Measurements from ENCODE around the gene EPS8L1.
A peak's percentile ranks its signal among the peaks of the same experiment; 100 is the strongest.

Gene EPS8L1

DNA sequence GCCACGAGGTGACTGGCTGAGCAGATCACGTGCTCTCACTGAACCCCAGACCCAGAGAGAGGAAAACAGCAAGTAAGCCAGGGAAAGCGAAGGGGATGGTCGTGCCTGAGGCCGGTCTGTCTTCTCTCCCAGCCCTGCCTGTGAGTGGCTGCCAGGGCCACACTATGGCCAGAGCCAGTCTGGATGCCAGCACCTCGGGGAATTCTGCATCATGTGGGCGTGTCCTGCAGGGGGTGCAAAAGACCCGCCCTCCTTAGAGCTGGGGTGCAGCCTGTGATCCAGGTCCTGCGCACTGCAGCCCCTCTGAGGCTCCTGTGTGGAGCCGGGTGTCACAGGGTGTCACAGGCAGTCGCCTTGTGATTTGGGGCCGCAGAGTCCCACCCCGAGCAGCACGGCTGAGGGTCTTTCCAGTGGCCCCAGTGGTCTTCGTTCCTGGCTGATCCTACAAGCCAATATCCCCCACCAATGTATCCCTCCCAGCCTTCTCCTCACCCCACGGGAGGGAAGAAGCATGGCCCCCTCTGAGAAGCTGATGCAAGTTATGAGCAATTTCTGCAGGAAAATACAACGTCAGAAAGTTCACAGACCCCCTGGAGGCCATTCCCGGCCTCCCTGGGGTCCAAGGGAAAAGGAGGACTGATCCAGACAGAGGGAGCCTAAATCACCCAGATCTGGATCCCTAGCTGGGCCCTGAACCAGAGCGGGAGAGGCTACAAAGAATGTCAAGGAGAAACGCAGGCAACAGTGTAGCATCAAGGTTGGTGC, 34.0 kb downstream of the EPS8L1 start:
- Histone ChIP-seq H3K9me2 (replicated peaks; ENCODE audit: control insufficient read depth, low read length) (no peaks in the 10 kb centered on the region), H3K79me2 (ENCODE audit: control insufficient read depth, low read length) (peaks cover 85% of the 10 kb centered on the region), H3K4me3 (ENCODE audit: low read length) (no peak overlapping the region), H3K9me3 (ENCODE audit: control insufficient read depth, insufficient read depth, low read length) (no peaks in the 10 kb centered on the region), H3K4me1 (ENCODE audit: control insufficient read depth, low read length) (peaks cover 25% of the 10 kb centered on the region), H3K36me3 (ENCODE audit: control insufficient read depth, low read length) (peaks cover 70% of the 10 kb centered on the region), H3K27me3 (ENCODE audit: control insufficient read depth, low read length) (no peaks in the 10 kb centered on the region), H4K20me1 (ENCODE audit: control insufficient read depth, insufficient read depth, low read depth, low read length) (peaks cover 11% of the 10 kb centered on the region), H3F3A (ENCODE audit: control insufficient read depth, insufficient read depth) (peaks cover 5% of the 10 kb centered on the region), H3K4me2 (ENCODE audit: low read length) (no peak overlapping the region), H3K27ac (ENCODE audit: low read depth, low read length) (no peak overlapping the region)
- TF ChIP-seq EZH2phosphoT487 (IDR thresholded peaks at IDR 0.05; ENCODE audit: borderline replicate concordance, low read length), result no peak
- TF ChIP-seq, protein P1, sequence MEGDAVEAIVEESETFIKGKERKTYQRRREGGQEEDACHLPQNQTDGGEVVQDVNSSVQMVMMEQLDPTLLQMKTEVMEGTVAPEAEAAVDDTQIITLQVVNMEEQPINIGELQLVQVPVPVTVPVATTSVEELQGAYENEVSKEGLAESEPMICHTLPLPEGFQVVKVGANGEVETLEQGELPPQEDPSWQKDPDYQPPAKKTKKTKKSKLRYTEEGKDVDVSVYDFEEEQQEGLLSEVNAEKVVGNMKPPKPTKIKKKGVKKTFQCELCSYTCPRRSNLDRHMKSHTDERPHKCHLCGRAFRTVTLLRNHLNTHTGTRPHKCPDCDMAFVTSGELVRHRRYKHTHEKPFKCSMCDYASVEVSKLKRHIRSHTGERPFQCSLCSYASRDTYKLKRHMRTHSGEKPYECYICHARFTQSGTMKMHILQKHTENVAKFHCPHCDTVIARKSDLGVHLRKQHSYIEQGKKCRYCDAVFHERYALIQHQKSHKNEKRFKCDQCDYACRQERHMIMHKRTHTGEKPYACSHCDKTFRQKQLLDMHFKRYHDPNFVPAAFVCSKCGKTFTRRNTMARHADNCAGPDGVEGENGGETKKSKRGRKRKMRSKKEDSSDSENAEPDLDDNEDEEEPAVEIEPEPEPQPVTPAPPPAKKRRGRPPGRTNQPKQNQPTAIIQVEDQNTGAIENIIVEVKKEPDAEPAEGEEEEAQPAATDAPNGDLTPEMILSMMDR (IDR thresholded peaks at IDR 0.05; ENCODE audit: low read depth, low read length, poor library complexity, severe bottlenecking), result no peak

- Histone ChIP-seq H3K4me2 (ENCODE audit: low read length) (no peak overlapping the region), H3F3A (ENCODE audit: control insufficient read depth, insufficient read depth) (peaks cover 5% of the 10 kb centered on the region), H3K36me3 (ENCODE audit: control insufficient read depth, low read length) (peaks cover 65% of the 10 kb centered on the region), H3K4me3 (ENCODE audit: low read length) (no peak overlapping the region), H3K4me1 (ENCODE audit: control insufficient read depth, low read length) (peaks cover 38% of the 10 kb centered on the region), H3K9me3 (ENCODE audit: control insufficient read depth, insufficient read depth, low read length) (no peaks in the 10 kb centered on the region), H3K27ac (ENCODE audit: low read depth, low read length) (no peak overlapping the region), H4K20me1 (ENCODE audit: control insufficient read depth, insufficient read depth, low read depth, low read length) (peaks cover 16% of the 10 kb centered on the region), H3K79me2 (ENCODE audit: control insufficient read depth, low read length) (peaks cover 90% of the 10 kb centered on the region), H3K27me3 (ENCODE audit: control insufficient read depth, low read length) (no peaks in the 10 kb centered on the region), H3K9me2 (replicated peaks; ENCODE audit: control insufficient read depth, low read length) (no peaks in the 10 kb centered on the region)
- TF ChIP-seq, protein P1 (IDR thresholded peaks at IDR 0.05; ENCODE audit: low read depth, low read length, poor library complexity, severe bottlenecking), result no peak
- TF ChIP-seq EZH2phosphoT487 (IDR thresholded peaks at IDR 0.05; ENCODE audit: borderline replicate concordance, low read length), result no peak
Measured at GRCh38 chr19:55111238-55111831, 35.7 kb downstream of the EPS8L1 start.

GRCh38 chr19:55112246-55112776, 36.6 kb downstream of the EPS8L1 start:
- no peak for TF ChIP-seq EZH2phosphoT487 (IDR thresholded peaks at IDR 0.05; ENCODE audit: borderline replicate concordance, low read length)
- TF ChIP-seq, protein P1 (IDR thresholded peaks at IDR 0.05; ENCODE audit: low read depth, low read length, poor library complexity, severe bottlenecking), result no peak
- H3K4me2 ChIP-seq (ENCODE audit: low read length), result peak overlapping the region; percentile 98
- H3K79me2 ChIP-seq (ENCODE audit: control insufficient read depth, low read length), result peaks cover 91% of the 10 kb centered on the region

More at GRCh38 chr19:55112246-55112776, 36.6 kb downstream of the EPS8L1 start:
- peaks cover 65% of the 10 kb centered on the region for H3K36me3 ChIP-seq (ENCODE audit: control insufficient read depth, low read length)
- peak overlapping the region; percentile 93 for H3K4me3 ChIP-seq (ENCODE audit: low read length)
- H4K20me1 ChIP-seq (ENCODE audit: control insufficient read depth, insufficient read depth, low read depth, low read length), result peaks cover 16% of the 10 kb centered on the region
- H3K27me3 ChIP-seq (ENCODE audit: control insufficient read depth, low read length), result no peaks in the 10 kb centered on the region
- peaks cover 5% of the 10 kb centered on the region for H3F3A ChIP-seq (ENCODE audit: control insufficient read depth, insufficient read depth)
- H3K9me3 ChIP-seq (ENCODE audit: control insufficient read depth, insufficient read depth, low read length), result no peaks in the 10 kb centered on the region
- H3K9me2 ChIP-seq (replicated peaks; ENCODE audit: control insufficient read depth, low read length), result no peaks in the 10 kb centered on the region
- H3K27ac ChIP-seq (ENCODE audit: low read depth, low read length), result peak overlapping the region; percentile 93
- peaks cover 38% of the 10 kb centered on the region for H3K4me1 ChIP-seq (ENCODE audit: control insufficient read depth, low read length)
